ENCODE data around the gene FHIT. TPM values are rescaled to one million over a fixed set of nuclear protein-coding genes. Genes with fewer than 3 reads are reported as not detected.

Gene FHIT
- total RNA-seq, 1 donor from 2014 or later = 5.7 TPM

DNA sequence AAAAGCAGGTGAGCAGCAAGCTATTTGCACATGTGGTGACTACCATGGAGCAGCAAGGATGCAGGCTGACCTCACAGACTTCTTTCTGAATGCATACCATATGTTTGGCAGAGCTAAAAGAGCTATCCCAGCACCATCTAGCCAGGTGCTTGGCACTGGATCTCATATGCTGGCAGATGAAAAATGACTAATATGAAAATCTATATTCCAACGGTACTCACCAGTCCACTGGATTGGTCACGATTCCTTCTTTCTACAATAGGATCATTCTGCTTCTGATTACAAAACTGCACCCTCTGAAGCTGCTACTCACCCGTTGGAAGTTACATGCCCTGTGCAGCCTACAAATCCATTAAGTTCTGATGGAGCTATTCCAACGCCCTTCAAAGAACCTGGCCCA lies 1487.1 kb downstream of the FHIT start:
- Mint-ChIP-seq H3K27me3 (ENCODE audit: insufficient read depth, low read depth) (no peaks in the 10 kb centered on the region), H3K4me3 (no peak overlapping the region), H3K4me1 (peaks cover 5% of the 10 kb centered on the region), H3K27ac (no peak overlapping the region), H3K36me3 (no peaks in the 10 kb centered on the region), H3K9me3 (no peaks in the 10 kb centered on the region)
- Histone ChIP-seq H3K4me3 (no peak overlapping the region), H3F3A (ENCODE audit: low read depth) (no peaks in the 10 kb centered on the region), H3K9ac (no peak overlapping the region), H3K9me3 (ENCODE audit: low read depth) (no peaks in the 10 kb centered on the region), H2AFZ (replicated peaks) (no peak overlapping the region), H3K79me2 (ENCODE audit: low read depth) (no peaks in the 10 kb centered on the region), H3K4me1 (no peaks in the 10 kb centered on the region), H3K36me3 (no peaks in the 10 kb centered on the region), H3K27ac (no peak overlapping the region), H4K20me1 (ENCODE audit: low read depth) (no peaks in the 10 kb centered on the region), H3K27me3 (no peaks in the 10 kb centered on the region), H3K4me2 (no peak overlapping the region)
- no peak for TF ChIP-seq EZH2 (IDR thresholded peaks at IDR 0.05)
- TF ChIP-seq, protein P1, sequence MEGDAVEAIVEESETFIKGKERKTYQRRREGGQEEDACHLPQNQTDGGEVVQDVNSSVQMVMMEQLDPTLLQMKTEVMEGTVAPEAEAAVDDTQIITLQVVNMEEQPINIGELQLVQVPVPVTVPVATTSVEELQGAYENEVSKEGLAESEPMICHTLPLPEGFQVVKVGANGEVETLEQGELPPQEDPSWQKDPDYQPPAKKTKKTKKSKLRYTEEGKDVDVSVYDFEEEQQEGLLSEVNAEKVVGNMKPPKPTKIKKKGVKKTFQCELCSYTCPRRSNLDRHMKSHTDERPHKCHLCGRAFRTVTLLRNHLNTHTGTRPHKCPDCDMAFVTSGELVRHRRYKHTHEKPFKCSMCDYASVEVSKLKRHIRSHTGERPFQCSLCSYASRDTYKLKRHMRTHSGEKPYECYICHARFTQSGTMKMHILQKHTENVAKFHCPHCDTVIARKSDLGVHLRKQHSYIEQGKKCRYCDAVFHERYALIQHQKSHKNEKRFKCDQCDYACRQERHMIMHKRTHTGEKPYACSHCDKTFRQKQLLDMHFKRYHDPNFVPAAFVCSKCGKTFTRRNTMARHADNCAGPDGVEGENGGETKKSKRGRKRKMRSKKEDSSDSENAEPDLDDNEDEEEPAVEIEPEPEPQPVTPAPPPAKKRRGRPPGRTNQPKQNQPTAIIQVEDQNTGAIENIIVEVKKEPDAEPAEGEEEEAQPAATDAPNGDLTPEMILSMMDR (IDR thresholded peaks at IDR 0.05) = no peak
- no peak for TF ChIP-seq EZH2phosphoT487 (IDR thresholded peaks at IDR 0.05)
- DNase-seq (ENCODE audit: low spot score) = no peak

DNA sequence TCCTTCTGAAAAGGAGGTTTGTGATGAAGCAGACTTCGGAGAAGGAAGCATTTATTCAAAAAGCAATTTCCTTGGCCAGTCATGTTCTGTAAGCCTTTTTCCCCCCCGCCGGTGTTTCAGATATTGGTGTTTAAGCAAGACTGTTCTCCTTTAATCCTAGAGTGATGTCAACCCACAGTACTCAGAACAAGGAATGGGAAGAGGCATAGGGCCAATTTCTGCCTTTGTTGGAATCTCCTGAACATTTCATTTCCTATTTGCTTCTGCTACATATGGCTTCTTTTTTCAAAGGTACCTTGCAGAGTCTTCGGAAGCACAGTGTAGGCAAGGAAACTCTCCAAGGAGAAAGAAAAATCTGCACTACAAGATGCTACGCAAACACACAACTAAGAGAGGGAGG lies 1488.3 kb downstream of the FHIT start:
- TF ChIP-seq EZH2 (IDR thresholded peaks at IDR 0.05) (no peak), EZH2phosphoT487 (IDR thresholded peaks at IDR 0.05) (no peak)
- TF ChIP-seq, protein P1 (IDR thresholded peaks at IDR 0.05) = no peak
- H3K4me3 Mint-ChIP-seq = no peak overlapping the region
- no peaks in the 10 kb centered on the region for H3K9me3 Mint-ChIP-seq
- Histone ChIP-seq H3K27me3 (no peaks in the 10 kb centered on the region), H3K27ac (no peak overlapping the region), H3F3A (ENCODE audit: low read depth) (no peaks in the 10 kb centered on the region), H2AFZ (replicated peaks) (no peak overlapping the region), H4K20me1 (ENCODE audit: low read depth) (no peaks in the 10 kb centered on the region), H3K9ac (no peak overlapping the region), H3K4me2 (no peak overlapping the region), H3K9me3 (ENCODE audit: low read depth) (no peaks in the 10 kb centered on the region), H3K79me2 (ENCODE audit: low read depth) (no peaks in the 10 kb centered on the region), H3K4me1 (peaks cover 7% of the 10 kb centered on the region), H3K4me3 (no peak overlapping the region), H3K36me3 (no peaks in the 10 kb centered on the region)
- peaks cover 12% of the 10 kb centered on the region for H3K4me1 Mint-ChIP-seq
- no peaks in the 10 kb centered on the region for H3K36me3 Mint-ChIP-seq
- no peak overlapping the region for H3K27ac Mint-ChIP-seq
- peaks cover 2% of the 10 kb centered on the region for H3K27me3 Mint-ChIP-seq (ENCODE audit: insufficient read depth, low read depth)
- no peak for DNase-seq (ENCODE audit: low spot score)

DNA sequence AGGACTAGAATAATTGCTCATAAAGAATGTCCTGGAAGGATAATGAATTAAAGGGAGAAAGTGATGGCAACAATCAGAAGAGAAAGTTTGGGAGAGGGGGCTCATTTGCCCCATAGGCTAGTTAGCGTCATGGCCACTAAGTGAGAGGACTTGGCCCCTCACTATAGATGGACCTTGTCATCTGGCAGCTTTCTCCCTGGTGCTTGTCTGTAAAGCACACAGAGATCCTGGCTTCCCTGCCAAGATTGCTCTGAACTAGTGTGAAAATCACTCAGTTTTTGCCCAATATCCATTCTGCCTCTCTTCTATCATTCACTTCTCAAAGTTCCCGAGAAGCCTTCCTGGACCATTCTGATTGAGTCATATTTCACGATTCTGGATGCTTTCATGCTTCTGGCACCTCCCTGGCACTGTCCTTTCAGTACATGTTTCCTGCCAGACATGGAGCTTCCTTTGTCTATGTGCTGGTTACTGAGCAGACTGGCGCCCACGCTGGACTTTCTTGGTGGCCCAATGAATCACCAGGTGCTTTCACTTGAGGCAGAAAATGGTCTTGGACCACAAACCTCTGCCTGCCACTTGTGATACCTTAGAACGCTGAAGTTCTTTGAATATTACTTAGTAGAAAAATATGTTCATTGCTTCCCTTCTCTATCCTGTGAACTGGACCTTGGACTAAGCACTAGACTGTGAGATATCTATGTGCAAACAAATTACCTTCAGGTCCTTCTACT lies 1491.8 kb downstream of the FHIT start:
- Histone ChIP-seq H3K27ac (no peak overlapping the region), H3K9me3 (ENCODE audit: low read depth) (no peaks in the 10 kb centered on the region), H3K4me3 (no peak overlapping the region), H3K4me2 (no peak overlapping the region), H2AFZ (replicated peaks) (no peak overlapping the region), H3K4me1 (peaks cover 29% of the 10 kb centered on the region), H3K27me3 (no peaks in the 10 kb centered on the region), H4K20me1 (ENCODE audit: low read depth) (no peaks in the 10 kb centered on the region), H3K79me2 (ENCODE audit: low read depth) (no peaks in the 10 kb centered on the region), H3F3A (ENCODE audit: low read depth) (no peaks in the 10 kb centered on the region), H3K36me3 (no peaks in the 10 kb centered on the region), H3K9ac (no peak overlapping the region)
- H3K27me3 Mint-ChIP-seq (ENCODE audit: insufficient read depth, low read depth) = peaks cover 2% of the 10 kb centered on the region
- no peaks in the 10 kb centered on the region for H3K36me3 Mint-ChIP-seq
- no peak overlapping the region for H3K4me3 Mint-ChIP-seq
- TF ChIP-seq EZH2 (IDR thresholded peaks at IDR 0.05) = no peak
- no peak for TF ChIP-seq EZH2phosphoT487 (IDR thresholded peaks at IDR 0.05)
- TF ChIP-seq, protein P1 (IDR thresholded peaks at IDR 0.05) = no peak
- no peaks in the 10 kb centered on the region for H3K9me3 Mint-ChIP-seq
- peaks cover 29% of the 10 kb centered on the region for H3K4me1 Mint-ChIP-seq
- DNase-seq (ENCODE audit: low spot score) = no peak
- no peak overlapping the region for H3K27ac Mint-ChIP-seq

Measured in neural progenitor cell (in vitro differentiated cells).